Astrocyte (in vitro differentiated cells and primary cell): ENCODE measurements around the gene SERF2.

Experiments
- EZH2 ChIP-seq: IDR thresholded peaks from 2 replicates; pipeline ENCODE4 v1.6.1; 2012; ENCODE audit warnings: mild to moderate bottlenecking, low read length, inconsistent platforms; ENCODE audit not compliant: insufficient read depth
- TF ChIP-seq, protein P1 (sequence below): IDR thresholded peaks from 2 replicates; pipeline ENCODE4 v1.5.1; 2011; ENCODE audit warnings: low read depth, mild to moderate bottlenecking, inconsistent platforms, low read length, moderate library complexity; ENCODE audit not compliant: insufficient read depth

DNA sequence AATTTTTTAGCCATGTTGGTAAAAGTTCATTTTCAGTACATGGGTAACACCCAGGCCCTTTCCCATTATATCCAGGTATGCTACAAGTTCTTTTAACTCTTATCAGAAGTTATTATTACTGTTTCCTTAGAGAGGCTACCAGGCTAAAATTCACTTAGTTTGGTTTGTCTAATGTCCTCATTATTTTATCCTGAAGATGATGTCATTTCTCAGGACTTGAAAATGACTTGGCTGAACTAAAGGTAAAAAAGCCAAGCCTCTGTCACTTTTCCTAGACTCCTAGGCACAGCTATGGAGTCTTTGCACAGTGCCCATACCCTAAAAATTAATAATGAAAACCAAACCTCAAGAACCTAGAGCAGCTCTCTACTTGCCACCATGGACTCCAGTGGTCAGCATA, 19.5 kb upstream of the SERF2 start:
- TF ChIP-seq, protein P1, sequence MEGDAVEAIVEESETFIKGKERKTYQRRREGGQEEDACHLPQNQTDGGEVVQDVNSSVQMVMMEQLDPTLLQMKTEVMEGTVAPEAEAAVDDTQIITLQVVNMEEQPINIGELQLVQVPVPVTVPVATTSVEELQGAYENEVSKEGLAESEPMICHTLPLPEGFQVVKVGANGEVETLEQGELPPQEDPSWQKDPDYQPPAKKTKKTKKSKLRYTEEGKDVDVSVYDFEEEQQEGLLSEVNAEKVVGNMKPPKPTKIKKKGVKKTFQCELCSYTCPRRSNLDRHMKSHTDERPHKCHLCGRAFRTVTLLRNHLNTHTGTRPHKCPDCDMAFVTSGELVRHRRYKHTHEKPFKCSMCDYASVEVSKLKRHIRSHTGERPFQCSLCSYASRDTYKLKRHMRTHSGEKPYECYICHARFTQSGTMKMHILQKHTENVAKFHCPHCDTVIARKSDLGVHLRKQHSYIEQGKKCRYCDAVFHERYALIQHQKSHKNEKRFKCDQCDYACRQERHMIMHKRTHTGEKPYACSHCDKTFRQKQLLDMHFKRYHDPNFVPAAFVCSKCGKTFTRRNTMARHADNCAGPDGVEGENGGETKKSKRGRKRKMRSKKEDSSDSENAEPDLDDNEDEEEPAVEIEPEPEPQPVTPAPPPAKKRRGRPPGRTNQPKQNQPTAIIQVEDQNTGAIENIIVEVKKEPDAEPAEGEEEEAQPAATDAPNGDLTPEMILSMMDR: no peak
- no peak for TF ChIP-seq EZH2
